Measurements from ENCODE around the gene SCAMP4.
"Not testable (repeated sequence)": the region's sequence is repeated elsewhere in the genome, so short reads cannot be mapped to it uniquely, and the experiment has no call there.

DNA sequence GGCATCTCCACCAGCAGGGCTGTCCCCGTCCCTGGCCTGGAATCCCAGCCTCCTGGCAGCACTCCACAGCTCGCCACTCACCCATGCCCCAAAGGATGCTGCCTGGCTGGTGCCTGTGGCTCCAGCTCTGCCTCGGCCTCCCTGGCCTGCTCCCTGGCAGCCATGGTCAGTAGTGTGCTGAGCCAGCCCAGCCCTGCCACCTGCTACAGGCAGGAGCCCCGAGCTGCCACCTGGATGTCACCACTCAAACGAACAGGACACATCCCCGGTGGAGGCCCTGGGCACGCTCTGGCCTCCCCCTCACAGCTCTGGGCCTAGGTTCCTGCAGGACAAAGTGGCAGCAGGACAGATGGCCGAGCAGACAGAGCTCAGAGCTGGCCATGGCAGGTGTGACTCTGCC is 26.6 kb upstream of the SCAMP4 start:
- TF ChIP-seq, protein P1, sequence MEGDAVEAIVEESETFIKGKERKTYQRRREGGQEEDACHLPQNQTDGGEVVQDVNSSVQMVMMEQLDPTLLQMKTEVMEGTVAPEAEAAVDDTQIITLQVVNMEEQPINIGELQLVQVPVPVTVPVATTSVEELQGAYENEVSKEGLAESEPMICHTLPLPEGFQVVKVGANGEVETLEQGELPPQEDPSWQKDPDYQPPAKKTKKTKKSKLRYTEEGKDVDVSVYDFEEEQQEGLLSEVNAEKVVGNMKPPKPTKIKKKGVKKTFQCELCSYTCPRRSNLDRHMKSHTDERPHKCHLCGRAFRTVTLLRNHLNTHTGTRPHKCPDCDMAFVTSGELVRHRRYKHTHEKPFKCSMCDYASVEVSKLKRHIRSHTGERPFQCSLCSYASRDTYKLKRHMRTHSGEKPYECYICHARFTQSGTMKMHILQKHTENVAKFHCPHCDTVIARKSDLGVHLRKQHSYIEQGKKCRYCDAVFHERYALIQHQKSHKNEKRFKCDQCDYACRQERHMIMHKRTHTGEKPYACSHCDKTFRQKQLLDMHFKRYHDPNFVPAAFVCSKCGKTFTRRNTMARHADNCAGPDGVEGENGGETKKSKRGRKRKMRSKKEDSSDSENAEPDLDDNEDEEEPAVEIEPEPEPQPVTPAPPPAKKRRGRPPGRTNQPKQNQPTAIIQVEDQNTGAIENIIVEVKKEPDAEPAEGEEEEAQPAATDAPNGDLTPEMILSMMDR (IDR thresholded peaks at IDR 0.05) = not testable (repeated sequence)
- not testable (repeated sequence) for TF ChIP-seq POLR2A (IDR thresholded peaks at IDR 0.05)

All from esophagus squamous epithelium (tissue), 4 donors.